Loucy (cell line): Measurements from ENCODE around the gene HIVEP2.

ENCODE experiments used
- H2AFZ ChIP-seq: fragments of 200-600 bp; sonication (generic); 2 replicates; pipeline ENCODE4 v1.6.0; 2016; ENCODE audit warnings: antibody characterized with exemption, mild to moderate bottlenecking, low read length, moderate library complexity
- H3F3A ChIP-seq: fragments of 200-600 bp; 2 replicates; pipeline ENCODE4 v1.6.0; 2016; ENCODE audit warnings: antibody characterized with exemption, low read depth, mild to moderate bottlenecking
- H3K27me3 ChIP-seq: fragments of 200-600 bp; sonication (generic); 2 replicates; pipeline ENCODE4 v1.6.1; 2014; ENCODE audit warnings: low read length, mild to moderate bottlenecking; ENCODE audit not compliant: insufficient read depth, poor library complexity, severe bottlenecking
- H3K36me3 ChIP-seq: fragments of 200-600 bp; sonication (generic); 2 replicates; pipeline ENCODE4 v1.6.1; 2016; ENCODE audit warnings: low read length; ENCODE audit not compliant: insufficient read depth
- H3K4me1 ChIP-seq: fragments of 200-600 bp; sonication (generic); 2 replicates; pipeline ENCODE4 v1.5.1; 2014; ENCODE audit warnings: low read length, mild to moderate bottlenecking; ENCODE audit not compliant: insufficient read depth, poor library complexity, severe bottlenecking
- H3K4me2 ChIP-seq: fragments of 200-600 bp; sonication (generic); 2 replicates; pipeline ENCODE4 v1.6.0; 2014; ENCODE audit warnings: antibody characterized with exemption, low read length, low read depth, mild to moderate bottlenecking; ENCODE audit not compliant: poor library complexity, severe bottlenecking
- H3K4me3 ChIP-seq: fragments of 200-600 bp; sonication (generic); 2 replicates; pipeline ENCODE4 v1.5.1; 2014; ENCODE audit warnings: low read length, mild to moderate bottlenecking, mixed read lengths; ENCODE audit not compliant: poor library complexity, severe bottlenecking
- H3K79me2 ChIP-seq: fragments of 200-600 bp; sonication (generic); 2 replicates; pipeline ENCODE4 v1.6.1; 2014; ENCODE audit warnings: low read length; ENCODE audit not compliant: insufficient read depth
- H3K9ac ChIP-seq: fragments of 200-600 bp; sonication (generic); 2 replicates; pipeline ENCODE4 v1.6.0; 2014; ENCODE audit warnings: mild to moderate bottlenecking, low read depth, low read length, moderate library complexity; ENCODE audit not compliant: poor library complexity, severe bottlenecking
- H3K9me2 ChIP-seq: fragments of 200-600 bp; sonication (generic); replicated peaks from 2 replicates; pipeline ENCODE4 v1.6.1; 2016; ENCODE audit warnings: low read depth, low read length, mixed read lengths
- H3K9me3 ChIP-seq: fragments of 200-600 bp; sonication (generic); 2 replicates; pipeline ENCODE4 v1.6.1; 2014; ENCODE audit warnings: mild to moderate bottlenecking, antibody characterized with exemption, low read length, low read depth; ENCODE audit not compliant: insufficient read depth
- H4K20me1 ChIP-seq: fragments of 200-600 bp; sonication (generic); 2 replicates; pipeline ENCODE4 v1.6.0; 2014; ENCODE audit warnings: antibody characterized with exemption, low read length, mild to moderate bottlenecking; ENCODE audit not compliant: insufficient read depth, poor library complexity, severe bottlenecking
- CTCF ChIP-seq: fragments of 200-600 bp; sonication (generic); conservative IDR thresholded peaks from 2 replicates; pipeline ENCODE4 v1.5.1; 2014; ENCODE audit warnings: mild to moderate bottlenecking, antibody characterized with exemption, low read length
- EZH2phosphoT487 ChIP-seq: fragments of 200-600 bp; IDR thresholded peaks from 2 replicates; pipeline ENCODE4 v1.6.1; 2018; ENCODE audit warnings: antibody characterized with exemption, mild to moderate bottlenecking, moderate library complexity, borderline replicate concordance

HIVEP2 gene

GRCh38 chr6:142861711-142862110 is 83.3 kb downstream of the HIVEP2 start:
- Histone ChIP-seq H3K9me3 (no peaks in the 10 kb centered on the region), H3K79me2 (peaks cover 80% of the 10 kb centered on the region), H3K4me3 (no peak overlapping the region), H3K4me2 (no peak overlapping the region), H3K27me3 (no peaks in the 10 kb centered on the region), H3F3A (peaks cover 8% of the 10 kb centered on the region), H3K9ac (no peak overlapping the region), H3K4me1 (peaks cover 34% of the 10 kb centered on the region), H4K20me1 (peaks cover 27% of the 10 kb centered on the region), H3K36me3 (no peaks in the 10 kb centered on the region), H3K9me2 (no peaks in the 10 kb centered on the region), H2AFZ (no peak overlapping the region)
- TF ChIP-seq EZH2phosphoT487 (no peak), CTCF (no peak)

GRCh38 chr6:142860498-142860897 is 84.5 kb downstream of the HIVEP2 start:
- TF ChIP-seq CTCF, result no peak
- TF ChIP-seq EZH2phosphoT487, result no peak
- Histone ChIP-seq H3K4me3 (no peak overlapping the region), H3K79me2 (peaks cover 72% of the 10 kb centered on the region), H3K9me2 (no peaks in the 10 kb centered on the region), H3K4me1 (peaks cover 41% of the 10 kb centered on the region), H3F3A (peaks cover 14% of the 10 kb centered on the region), H4K20me1 (peaks cover 25% of the 10 kb centered on the region), H3K36me3 (no peaks in the 10 kb centered on the region), H3K4me2 (no peak overlapping the region), H3K9me3 (no peaks in the 10 kb centered on the region), H2AFZ (no peak overlapping the region), H3K27me3 (no peaks in the 10 kb centered on the region), H3K9ac (no peak overlapping the region)

GRCh38 chr6:142857796-142858555 is 87.0 kb downstream of the HIVEP2 start:
- H3K4me3 ChIP-seq, result peak overlapping the region; percentile 69
- H3K4me2 ChIP-seq, result peak overlapping the region; percentile 89
- no peaks in the 10 kb centered on the region for H3K9me2 ChIP-seq
- TF ChIP-seq EZH2phosphoT487 (no peak), CTCF (no peak)
- peak overlapping the region; percentile 63 for H3K9ac ChIP-seq
- peaks cover 77% of the 10 kb centered on the region for H3K79me2 ChIP-seq
- H3K36me3 ChIP-seq, result no peaks in the 10 kb centered on the region
- H3K4me1 ChIP-seq, result peaks cover 58% of the 10 kb centered on the region
- H3K27me3 ChIP-seq, result no peaks in the 10 kb centered on the region
- H2AFZ ChIP-seq, result no peak overlapping the region
- peaks cover 14% of the 10 kb centered on the region for H3F3A ChIP-seq
- H4K20me1 ChIP-seq, result peaks cover 19% of the 10 kb centered on the region
- no peaks in the 10 kb centered on the region for H3K9me3 ChIP-seq
